Fibroblast of mammary gland (primary cell): ENCODE measurements around the gene PARD3B.

Experiments
- DNase-seq: peaks from one replicate; pipeline ENCODE4 v3.0.0-alpha.2; 2010; ENCODE audit warnings: low read depth
- H3K4me3 ChIP-seq: 2 replicates; pipeline ENCODE4 v1.5.1; 2011; ENCODE audit warnings: low read depth, mild to moderate bottlenecking, low read length, moderate library complexity; ENCODE audit not compliant: control insufficient read depth
- CTCF ChIP-seq: conservative IDR thresholded peaks from 2 replicates; pipeline ENCODE4 v1.5.1; 2011; ENCODE audit warnings: low read depth, low read length, inconsistent platforms; ENCODE audit not compliant: control insufficient read depth, insufficient read depth

The PARD3B gene

DNA sequence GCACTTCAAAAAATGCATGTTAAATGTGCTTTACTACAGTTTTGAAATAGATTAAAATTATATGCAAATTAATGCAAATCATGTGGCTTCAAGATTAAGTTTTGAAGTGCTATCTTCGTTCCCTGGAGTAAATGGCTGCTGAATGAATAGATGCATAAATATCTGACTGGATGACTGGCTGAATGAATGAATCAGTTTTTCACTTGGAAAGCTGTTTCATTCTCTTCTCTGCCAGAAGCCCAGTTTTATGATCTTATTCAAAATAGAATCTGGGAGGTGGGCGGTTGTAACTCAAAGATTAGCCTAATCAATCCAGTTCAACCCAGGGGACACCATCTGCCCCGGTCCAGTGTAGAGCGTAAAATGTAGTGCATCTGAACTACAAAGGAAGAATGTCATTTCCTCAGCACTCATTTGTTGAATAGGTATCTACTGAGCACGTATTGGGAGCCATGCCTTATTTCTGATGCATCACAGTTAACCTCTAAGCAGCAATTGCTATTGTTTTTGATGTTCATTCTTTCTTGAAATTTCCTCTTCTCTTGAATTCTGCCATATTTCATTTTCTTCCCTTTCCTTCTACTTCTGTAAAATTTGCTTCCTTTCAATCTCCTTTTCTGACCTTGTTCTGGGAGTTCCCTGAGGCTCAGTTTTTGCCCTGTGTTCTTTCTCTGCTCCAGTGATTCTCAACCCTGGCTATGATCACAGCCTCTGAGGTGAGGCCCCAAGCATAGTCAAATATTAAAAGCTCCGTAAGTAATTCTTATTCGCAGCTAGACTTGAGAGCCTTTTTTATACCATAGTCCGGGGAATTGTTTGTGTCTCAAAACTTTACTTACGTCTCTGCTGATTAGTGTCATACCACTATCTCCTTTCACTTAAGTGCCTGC lies 282.7 kb downstream of the PARD3B start:
- no peak overlapping the region for H3K4me3 ChIP-seq
- no peak for TF ChIP-seq CTCF
- DNase-seq: no peak

GRCh38 chr2:204834716-204835384 lies 289.6 kb downstream of the PARD3B start:
- no peak overlapping the region for H3K4me3 ChIP-seq
- no peak for DNase-seq
- TF ChIP-seq CTCF: no peak

DNA sequence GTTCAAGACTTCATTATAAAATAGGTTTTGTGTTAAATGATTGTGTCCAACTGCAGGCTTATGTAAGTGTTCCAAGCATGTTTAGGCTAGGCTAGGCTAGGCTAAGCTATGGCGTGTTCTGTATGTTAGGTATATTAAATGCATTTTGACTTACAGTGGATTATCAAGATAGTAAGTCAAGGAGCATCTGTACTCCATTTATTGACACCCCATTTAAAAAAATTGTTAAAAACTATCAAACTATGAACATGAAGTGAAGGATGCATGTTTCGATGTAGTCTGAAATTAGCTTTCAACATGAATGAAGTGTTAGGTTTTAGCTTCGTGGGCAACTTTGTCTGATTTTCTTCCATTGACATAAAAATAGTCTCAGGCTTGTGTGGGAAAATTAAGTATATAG lies 290.5 kb downstream of the PARD3B start:
- no peak overlapping the region for H3K4me3 ChIP-seq
- no peak for DNase-seq
- TF ChIP-seq CTCF: no peak

DNA sequence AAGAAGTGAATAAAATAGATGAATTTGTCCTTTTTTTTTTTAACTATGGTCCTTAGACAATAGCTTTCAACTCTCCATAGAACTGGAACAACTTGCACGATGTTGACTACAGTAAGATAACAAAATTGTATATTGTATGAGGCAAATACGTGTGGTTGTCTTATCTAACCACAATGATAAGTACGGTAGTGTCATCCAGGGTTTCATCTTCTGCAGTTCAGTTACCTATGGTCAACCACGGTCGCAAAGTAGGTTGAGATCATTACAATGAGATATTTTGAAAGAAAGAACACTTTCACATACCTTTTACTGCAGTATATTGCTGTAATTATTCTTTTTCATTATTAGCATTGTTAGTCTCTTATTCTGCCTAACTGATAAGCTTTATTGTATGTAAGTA lies 295.2 kb downstream of the PARD3B start:
- no peak overlapping the region for H3K4me3 ChIP-seq
- DNase-seq: no peak
- TF ChIP-seq CTCF: no peak

DNA sequence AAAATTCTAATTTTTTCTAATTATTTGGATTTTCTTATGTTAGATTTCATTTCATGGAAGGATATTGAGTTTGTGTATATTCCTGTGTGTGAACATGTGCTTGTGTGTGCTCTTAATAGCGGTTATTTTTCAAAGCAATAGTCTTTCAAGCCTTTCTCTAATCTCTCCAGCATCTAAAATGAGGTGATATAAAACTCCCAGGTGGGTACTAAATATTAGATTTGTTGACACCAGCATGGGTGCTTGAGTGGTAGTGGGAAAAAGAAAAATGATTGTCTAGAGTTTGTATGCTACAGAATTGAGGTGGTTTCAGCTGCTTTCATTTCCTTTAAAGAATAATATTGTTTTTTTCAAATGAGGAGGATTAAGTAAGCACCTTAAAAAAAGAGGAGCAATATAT lies 296.8 kb downstream of the PARD3B start:
- no peak for TF ChIP-seq CTCF
- DNase-seq: no peak

GRCh38 chr2:204842661-204843485 lies 297.6 kb downstream of the PARD3B start:
- peak overlapping the region; percentile 23 for H3K4me3 ChIP-seq
- DNase-seq: peak; percentile 93
- TF ChIP-seq CTCF: no peak

More for the DNA sequence above, 296.8 kb downstream of the PARD3B start:
- no peak overlapping the region for H3K4me3 ChIP-seq
